NCI-H446 (cell line): ENCODE results near the gene PDS5B.
"Not testable (repeated sequence)": the region's sequence is repeated elsewhere in the genome, so short reads cannot be mapped to it uniquely, and the experiment has no call there.

Experiments
- DNase-seq, 2 experiments: peaks; one replicate each; lab custom pipeline; 2025; lab: John Stamatoyannopoulos, UW

The PDS5B gene

GRCh38 chr13:32586080-32586900 lies at the start of gene PDS5B:
TSS of gene PDS5B (plus strand) at chr13:32586452. CDS start at chr13:32648773, 62,321 bp downstream.
- DNase-seq = peak; percentile 79 to 96

GRCh38 chr13:32537580-32538142 lies 48.6 kb upstream of the PDS5B start:
- no peak for DNase-seq

GRCh38 chr13:32538143-32538620 lies 48.1 kb upstream of the PDS5B start:
- no peak for DNase-seq

GRCh38 chr13:32538621-32539246 lies 47.5 kb upstream of the PDS5B start, which contains the start of gene N4BP2L2:
TSS of gene N4BP2L2 (minus strand) at chr13:32538795. CDS start at chr13:32537027, 1,768 bp downstream.
- DNase-seq = peak; percentile 93 to 97

GRCh38 chr13:32542221-32542620 lies 44.0 kb upstream of the PDS5B start:
- no peak for DNase-seq

GRCh38 chr13:32545083-32545482 lies 41.2 kb upstream of the PDS5B start:
- DNase-seq = no peak

- no peak for DNase-seq
Measured at GRCh38 chr13:32548837-32549236, 37.4 kb upstream of the PDS5B start.

- DNase-seq = no peak
Measured at GRCh38 chr13:32549788-32550187, 36.5 kb upstream of the PDS5B start.

GRCh38 chr13:32553720-32554119 lies 32.5 kb upstream of the PDS5B start:
- no peak for DNase-seq

GRCh38 chr13:32555613-32556012 lies 30.6 kb upstream of the PDS5B start:
- no peak for DNase-seq

- DNase-seq = not testable (repeated sequence)
Measured at GRCh38 chr13:32560842-32561241, 25.4 kb upstream of the PDS5B start.

GRCh38 chr13:32575687-32576086 lies 10.6 kb upstream of the PDS5B start:
- DNase-seq = not testable (repeated sequence)

- no peak for DNase-seq
Measured at GRCh38 chr13:32577032-32577431, 9.2 kb upstream of the PDS5B start.

GRCh38 chr13:32581177-32581786 lies 5.0 kb upstream of the PDS5B start:
- DNase-seq = peak in 1 of 2 experiments; percentile 41

GRCh38 chr13:32582281-32582680 lies 4.0 kb upstream of the PDS5B start:
- DNase-seq = no peak

- DNase-seq = no peak
Measured at GRCh38 chr13:32582991-32583390, 3.3 kb upstream of the PDS5B start.

- no peak for DNase-seq
Measured at GRCh38 chr13:32585550-32586079, 637 bp upstream of the PDS5B start.

GRCh38 chr13:32587011-32587810 lies 959 bp downstream of the PDS5B start:
- DNase-seq = peak in 1 of 2 experiments; percentile 64

- DNase-seq = no peak
Measured at GRCh38 chr13:32587811-32588170, 1.5 kb downstream of the PDS5B start.

- DNase-seq = no peak
Measured at GRCh38 chr13:32588736-32589135, 2.5 kb downstream of the PDS5B start.

GRCh38 chr13:32589471-32589870 lies 3.2 kb downstream of the PDS5B start:
- DNase-seq = no peak
